ENCODE data around the gene PDGFRA. TPM values are rescaled to one million over a fixed set of nuclear protein-coding genes. Genes with fewer than 3 reads are reported as not detected.

PDGFRA gene
- total and polyA plus RNA-seq, 9 donors: 192 to 736 (median 245) TPM

GRCh38 chr4:54215379-54216077, 13.6 kb upstream of the PDGFRA start:
- H3K27me3 ChIP-seq: no peaks in the 10 kb centered on the region

GRCh38 chr4:54217642-54218495, 11.2 kb upstream of the PDGFRA start:
- H3K4me3 ChIP-seq: peak overlapping the region; percentile 24
- peak; percentile 78 to 88 (median 83) for DNase-seq
- intact Hi-C loops (cut with DNase I): loop anchor here in 3 of 4 donors (5.0 to 10.0 kb wide), 5 partner anchors 153 to 511 kb away; partner anchors contain the start of gene CHIC2 (in 1 of the 3)
- H3K27me3 ChIP-seq: no peaks in the 10 kb centered on the region
- no peaks in the 10 kb centered on the region for H3K9me3 ChIP-seq
- TF ChIP-seq POLR2A (IDR thresholded peaks at IDR 0.05) (no peak), CTCF (IDR thresholded peaks at IDR 0.05) (peak; percentile 91 to 95 (median 94))
- WGBS, 3 donors: 1% methylated on average over 23 of the region's 23 CpGs
- peaks cover 5% of the 10 kb centered on the region for H3K4me1 ChIP-seq (ENCODE audit: insufficient read depth)
- no peak overlapping the region for H3K27ac ChIP-seq
- H3K36me3 ChIP-seq: no peaks in the 10 kb centered on the region

More at GRCh38 chr4:54215379-54216077, 13.6 kb upstream of the PDGFRA start:
- Histone ChIP-seq H3K4me1 (ENCODE audit: insufficient read depth) (peaks cover 5% of the 10 kb centered on the region), H3K36me3 (no peaks in the 10 kb centered on the region), H3K9me3 (no peaks in the 10 kb centered on the region), H3K27ac (no peak overlapping the region), H3K4me3 (no peak overlapping the region)
- DNase-seq: no peak
- 84 to 86% (median 85%) methylated on average over 4 of the region's 4 CpGs for WGBS, 3 donors
- intact Hi-C loops (cut with DNase I): loop anchor here in 3 of 4 donors (5.0 to 10.0 kb wide), 5 partner anchors 151 to 508 kb away; partner anchors contain the start of gene CHIC2 (in 1 of the 3)
- TF ChIP-seq EP300 (IDR thresholded peaks at IDR 0.05) (no peak), CTCF (IDR thresholded peaks at IDR 0.05) (no peak), POLR2A (IDR thresholded peaks at IDR 0.05) (no peak)

GRCh38 chr4:54218736-54219135, 10.4 kb upstream of the PDGFRA start:
- 89 to 96% (median 95%) methylated on average over 6 of the region's 6 CpGs for WGBS, 3 donors
- Histone ChIP-seq H3K4me1 (ENCODE audit: insufficient read depth) (no peaks in the 10 kb centered on the region), H3K27me3 (no peaks in the 10 kb centered on the region), H3K36me3 (no peaks in the 10 kb centered on the region), H3K27ac (no peak overlapping the region), H3K9me3 (no peaks in the 10 kb centered on the region), H3K4me3 (no peak overlapping the region)
- DNase-seq: no peak
- TF ChIP-seq EP300 (IDR thresholded peaks at IDR 0.05) (no peak), CTCF (IDR thresholded peaks at IDR 0.05) (no peak), POLR2A (IDR thresholded peaks at IDR 0.05) (no peak)
- intact Hi-C loops (cut with DNase I): loop anchor here in 3 of 4 donors (5.0 to 10.0 kb wide), 5 partner anchors 154 to 511 kb away; partner anchors contain the start of gene CHIC2 (in 1 of the 3)

GRCh38 chr4:54224996-54225597, 4.0 kb upstream of the PDGFRA start:
- peak overlapping the region; percentile 32 for H3K4me3 ChIP-seq
- H3K27me3 ChIP-seq: no peaks in the 10 kb centered on the region
- H3K36me3 ChIP-seq: no peaks in the 10 kb centered on the region
- intact Hi-C loops (cut with DNase I): loop anchor here (5.0 to 10.0 kb wide), 13 partner anchors 160 to 1850 kb away; partner anchors contain the start of gene CHIC2 (in 1 of the 4)
- peaks cover 4% of the 10 kb centered on the region for H3K4me1 ChIP-seq (ENCODE audit: insufficient read depth)
- TF ChIP-seq POLR2A (IDR thresholded peaks at IDR 0.05) (no peak), CTCF (IDR thresholded peaks at IDR 0.05) (no peak), EP300 (IDR thresholded peaks at IDR 0.05) (no peak)
- peak in 4 of 5 donors; percentile 36 to 52 (median 43) for DNase-seq
- peak overlapping the region; percentile 59 to 81 for H3K27ac ChIP-seq
- no peaks in the 10 kb centered on the region for H3K9me3 ChIP-seq
- 16 to 26% (median 19%) methylated on average over 6 of the region's 6 CpGs for WGBS, 3 donors

All from ovary (tissue), 9 donors.